Liver (tissue), 9 donors: Measurements from ENCODE around the gene DCAF8. TPM values are rescaled to one million over a fixed set of nuclear protein-coding genes. Genes with fewer than 3 reads are reported as not detected.

ENCODE experiments used
- DNase-seq: peaks from one replicate; pipeline ENCODE4 v3.0.0-alpha.2; 2017; ENCODE audit warnings: low spot score
- H3K27ac ChIP-seq, 2 donors: one replicate each; pipeline ENCODE4 v1.7.0; 2013; ENCODE audit warnings: inconsistent platforms in 2 of 2, low read length in 2 of 2, control low read depth in 1 of 2, low read depth in 1 of 2, mild to moderate bottlenecking in 1 of 2
- H3K27me3 ChIP-seq, 4 donors: one replicate each; pipeline versions ENCODE4 v1.6.1 to v1.7.0; 2013; ENCODE audit warnings: low read length in 3 of 4, inconsistent platforms in 1 of 4, mild to moderate bottlenecking in 1 of 4, moderate library complexity in 1 of 4; ENCODE audit not compliant: control insufficient read depth in 4 of 4, insufficient read depth in 4 of 4
- H3K36me3 ChIP-seq, 4 donors: one replicate each; pipeline versions ENCODE4 v1.6.1 to v1.7.0; 2013; ENCODE audit warnings: low read length in 3 of 4, mild to moderate bottlenecking in 3 of 4, low read depth in 1 of 4, moderate library complexity in 1 of 4; ENCODE audit not compliant: control insufficient read depth in 4 of 4, insufficient read depth in 3 of 4
- H3K4me1 ChIP-seq, 4 donors: one replicate each; pipeline versions ENCODE4 v1.6.1 to v1.7.0; 2013; ENCODE audit warnings: low read length in 3 of 4, mild to moderate bottlenecking in 3 of 4, moderate library complexity in 1 of 4; ENCODE audit not compliant: control insufficient read depth in 4 of 4, insufficient read depth in 4 of 4
- H3K4me3 ChIP-seq, 3 donors: one replicate each; pipeline versions ENCODE4 v1.6.1 to v1.7.0; 2013; ENCODE audit warnings: low read length in 3 of 3, control low read depth in 1 of 3, low read depth in 1 of 3, mild to moderate bottlenecking in 1 of 3
- H3K9ac ChIP-seq, 2 donors: one replicate each; pipeline ENCODE4 v1.7.0; 2013; ENCODE audit warnings: low read length in 2 of 2, mild to moderate bottlenecking in 2 of 2, moderate library complexity in 2 of 2, control low read depth in 1 of 2, low read depth in 1 of 2
- H3K9me3 ChIP-seq, 4 donors: one replicate each; pipeline versions ENCODE4 v1.6.1 to v1.7.0; 2013; ENCODE audit warnings: low read length in 3 of 4; ENCODE audit not compliant: control insufficient read depth in 4 of 4
- ATF3 ChIP-seq: IDR thresholded peaks from 2 replicates; pipeline ENCODE4 v1.6.1; 2016; ENCODE audit warnings: antibody characterized with exemption
- CTCF ChIP-seq: fragments of 150-350 bp; IDR thresholded peaks from 2 replicates; pipeline ENCODE4 v1.5.1; 2017; ENCODE audit warnings: improper control_type of control experiment, low read depth, low read length; ENCODE audit not compliant: missing input control
- EGR1 ChIP-seq, 2 donors: IDR thresholded peaks; 2 replicates each; pipeline ENCODE4 v1.6.1; 2016 to 2018; ENCODE audit warnings: antibody characterized with exemption in 2 of 2, low read depth in 2 of 2
- FOXA1 ChIP-seq: IDR thresholded peaks from 2 replicates; pipeline ENCODE4 v1.6.1; 2016; ENCODE audit warnings: antibody characterized with exemption
- FOXA2 ChIP-seq: IDR thresholded peaks from 2 replicates; pipeline ENCODE4 v1.6.1; 2016; ENCODE audit warnings: antibody characterized with exemption
- GABPA ChIP-seq, 2 donors: IDR thresholded peaks in 1 of 2; conservative IDR thresholded peaks in 1 of 2; 2 replicates each; pipeline ENCODE4 v1.6.1; 2016; ENCODE audit warnings: antibody characterized with exemption in 2 of 2, mild to moderate bottlenecking in 1 of 2, moderate library complexity in 1 of 2
- HNF4A ChIP-seq, 2 donors: conservative IDR thresholded peaks; 2 replicates each; pipeline ENCODE4 v1.6.1; 2016; ENCODE audit warnings: antibody characterized with exemption in 2 of 2, mild to moderate bottlenecking in 2 of 2
- HNF4G ChIP-seq: IDR thresholded peaks from 2 replicates; pipeline ENCODE4 v1.6.1; 2016; ENCODE audit warnings: antibody characterized with exemption
- JUND ChIP-seq, 2 donors: IDR thresholded peaks; 2 replicates each; pipeline ENCODE4 v1.6.1; 2016; ENCODE audit warnings: antibody characterized with exemption in 2 of 2
- MAX ChIP-seq: IDR thresholded peaks from 2 replicates; pipeline ENCODE4 v1.6.1; 2016; ENCODE audit warnings: antibody characterized with exemption
- NR2F2 ChIP-seq: IDR thresholded peaks from 2 replicates; pipeline ENCODE4 v1.6.1; 2016; ENCODE audit warnings: antibody characterized with exemption
- RAD21 ChIP-seq, 2 donors: IDR thresholded peaks; 2 replicates each; pipeline ENCODE4 v1.6.1; 2016; ENCODE audit warnings: antibody characterized with exemption in 2 of 2, mild to moderate bottlenecking in 2 of 2
- RXRA ChIP-seq, 2 donors: IDR thresholded peaks; 2 replicates each; pipeline ENCODE4 v1.6.1; 2017 to 2018; ENCODE audit warnings: antibody characterized with exemption in 2 of 2, mild to moderate bottlenecking in 1 of 2
- YY1 ChIP-seq: IDR thresholded peaks from 2 replicates; pipeline ENCODE4 v1.6.1; 2016; ENCODE audit warnings: antibody characterized with exemption, mild to moderate bottlenecking
- ZBTB33 ChIP-seq: IDR thresholded peaks from 2 replicates; pipeline ENCODE4 v1.6.1; 2016; ENCODE audit warnings: antibody characterized with exemption
- WGBS: extraction: QIAGEN DNeasy Blood & Tissue Kit; methylation state at CpG from one replicate; pipeline ENCODE4 v1.1.7; 2013; 5-methylcytosine and 5-hydroxymethylcytosine counted together
- polyA plus RNA-seq, 2 donors: library from polyadenylated mRNA; stranded (reverse) in 1 of 2; unstranded in 1 of 2; fragments of 200-250 nt in 1 of 2; fragments of >200 nt in 1 of 2; fragmentation: Nextera tagmentation in 1 of 2; extraction: Ambion mirVana in 1 of 2; gene quantifications; one replicate each; pipeline versions ENCODE4 v1.2.1 to v1.2.3, GENCODE V29; 2013 to 2015
- total RNA-seq, 2 donors: library from RNA; depleted of rRNA; stranded (reverse); fragments of >200 nt; gene quantifications; one replicate each; pipeline ENCODE4 v1.2.3, GENCODE V29; 2014
- donor health status: healthy.
- donor health status: healthy.
- donor health status: healthy.
- donor health status: healthy.
- donor health status: healthy.

Gene DCAF8
- total and polyA plus RNA-seq, 4 donors, result 80.3 to 199 (median 102) TPM

GRCh38 chr1:160225345-160225744 lies 37.0 kb downstream of the DCAF8 start:
- H3K36me3 ChIP-seq, result peaks cover 5 to 91% (median 85%) of the 10 kb centered on the region in 4 donors
- H3K27me3 ChIP-seq, result no peaks in the 10 kb centered on the region
- H3K4me3 ChIP-seq, result no peak overlapping the region
- H3K9ac ChIP-seq, result no peak overlapping the region
- H3K4me1 ChIP-seq, result peaks cover 0 to 2% (median 0%) of the 10 kb centered on the region in 4 donors
- no peak overlapping the region for H3K27ac ChIP-seq
- TF ChIP-seq RAD21 (IDR thresholded peaks at IDR 0.05), result no peak
- TF ChIP-seq CTCF, result no peak
- TF ChIP-seq MAX, result no peak
- no peak for TF ChIP-seq NR2F2
- no peak for TF ChIP-seq EGR1 (IDR thresholded peaks at IDR 0.05; ENCODE audit: low read depth in 2 of 2)
- WGBS, result 94% methylated on average over 2 of the region's 2 CpGs
- H3K9me3 ChIP-seq, result no peaks in the 10 kb centered on the region
- DNase-seq, result no peak

GRCh38 chr1:160224606-160225005 lies 37.7 kb downstream of the DCAF8 start:
- Histone ChIP-seq H3K27ac (no peak overlapping the region), H3K4me3 (no peak overlapping the region), H3K36me3 (peaks cover 5 to 91% (median 81%) of the 10 kb centered on the region in 4 donors), H3K27me3 (no peaks in the 10 kb centered on the region), H3K9me3 (no peaks in the 10 kb centered on the region), H3K9ac (no peak overlapping the region), H3K4me1 (peaks cover 0 to 2% (median under 1%) of the 10 kb centered on the region in 4 donors)
- TF ChIP-seq ATF3 (no peak), NR2F2 (no peak), GABPA (IDR thresholded peaks at IDR 0.05 in 1 of 2, conservative IDR thresholded peaks at IDR 0.05 in 1 of 2) (no peak), EGR1 (IDR thresholded peaks at IDR 0.05; ENCODE audit: low read depth in 2 of 2) (no peak), YY1 (no peak), HNF4G (no peak), HNF4A (conservative IDR thresholded peaks at IDR 0.05) (no peak), RAD21 (IDR thresholded peaks at IDR 0.05) (no peak)
- no peak for DNase-seq
- 94% methylated on average over 2 of the region's 2 CpGs for WGBS

- Histone ChIP-seq H3K9ac (no peak overlapping the region), H3K27me3 (no peaks in the 10 kb centered on the region), H3K4me1 (peaks cover 0 to 20% (median 14%) of the 10 kb centered on the region in 4 donors), H3K9me3 (no peaks in the 10 kb centered on the region), H3K27ac (no peak overlapping the region), H3K4me3 (no peak overlapping the region), H3K36me3 (peaks cover 9 to 92% (median 82%) of the 10 kb centered on the region in 4 donors)
- no peak for DNase-seq
- TF ChIP-seq RAD21 (IDR thresholded peaks at IDR 0.05), result no peak
- no peak for TF ChIP-seq HNF4A (conservative IDR thresholded peaks at IDR 0.05)
- no peak for TF ChIP-seq JUND (IDR thresholded peaks at IDR 0.05)
- no peak for TF ChIP-seq HNF4G
- TF ChIP-seq FOXA1, result no peak
- no peak for TF ChIP-seq EGR1 (IDR thresholded peaks at IDR 0.05; ENCODE audit: low read depth in 2 of 2)
- TF ChIP-seq FOXA2, result no peak
- no peak for TF ChIP-seq ZBTB33
- TF ChIP-seq NR2F2, result no peak
- no peak for TF ChIP-seq RXRA (IDR thresholded peaks at IDR 0.05)
- WGBS, result 91% methylated on average over 3 of the region's 3 CpGs
These were observed 39.8 kb downstream of the DCAF8 start for GRCh38 chr1:160222546-160222945.
